Tibial nerve (tissue), 4 donors: ENCODE results near the gene TCF4. TPM values are rescaled to one million over a fixed set of nuclear protein-coding genes. Genes with fewer than 3 reads are reported as not detected.

Experiments used
- DNase-seq, 2 donors: peaks; one replicate each; pipeline ENCODE4 v3.0.0-alpha.2; 2019; ENCODE audit warnings: low spot score in 2 of 2
- H3K27ac ChIP-seq, 4 donors: fragments of 200-600 bp; sonication (generic) in 3 of 4; one replicate each; pipeline ENCODE4 v1.5.1; 2017 to 2019; ENCODE audit warnings: mild to moderate bottlenecking in 1 of 4
- H3K27me3 ChIP-seq, 2 donors: fragments of 200-600 bp; sonication (generic) in 1 of 2; one replicate each; pipeline versions ENCODE4 v1.5.1 to v1.6.0; 2017 to 2019
- H3K36me3 ChIP-seq, 3 donors: fragments of 200-600 bp; sonication (generic); one replicate each; pipeline ENCODE4 v1.5.1; 2018 to 2019
- H3K4me1 ChIP-seq, 4 donors: fragments of 200-600 bp; sonication (generic) in 3 of 4; one replicate each; pipeline ENCODE4 v1.5.1; 2017 to 2019
- H3K4me3 ChIP-seq, 4 donors: fragments of 200-600 bp; sonication (generic) in 3 of 4; one replicate each; pipeline ENCODE4 v1.5.1; 2017 to 2019; ENCODE audit warnings: mild to moderate bottlenecking in 1 of 4, moderate library complexity in 1 of 4
- H3K9me3 ChIP-seq, 4 donors: fragments of 200-600 bp; sonication (generic) in 3 of 4; one replicate each; pipeline ENCODE4 v1.5.1; 2017 to 2019
- EP300 ChIP-seq, 2 donors: sonication (generic); formaldehyde crosslinking; IDR thresholded peaks; one replicate each; pipeline ENCODE4 v1.6.1; 2017; ENCODE audit warnings: antibody characterized with exemption in 2 of 2, mild to moderate bottlenecking in 1 of 2
- POLR2A ChIP-seq, 2 donors: fragments of 450-650 bp; IDR thresholded peaks; one replicate each; pipeline ENCODE4 v1.6.1; 2017; ENCODE audit warnings: antibody characterized with exemption in 2 of 2, mild to moderate bottlenecking in 2 of 2, moderate library complexity in 2 of 2
- WGBS, 2 donors: methylation state at CpG; one replicate each; pipeline ENCODE4 v1.1.5; 2018; 5-methylcytosine and 5-hydroxymethylcytosine counted together
- total RNA-seq, 4 donors: library from RNA; depleted of rRNA; stranded (reverse); fragments of >200 nt; gene quantifications; one replicate each; pipeline ENCODE4 v1.1.0, GENCODE V29; 2016
- TF ChIP-seq, protein P1 (sequence below), 5 experiments: fragments of 200-600 bp in 3 of 5; fragments of 450-650 bp in 2 of 5; sonication (generic) in 3 of 5; IDR thresholded peaks; one replicate each; pipeline ENCODE4 v1.5.1; 2016 to 2019; ENCODE audit warnings: antibody characterized with exemption in 5 of 5, mild to moderate bottlenecking in 3 of 5, moderate library complexity in 2 of 5

Gene TCF4
- total RNA-seq, 4 donors from 2014 or later, result 100 to 157 (median 114) TPM

DNA sequence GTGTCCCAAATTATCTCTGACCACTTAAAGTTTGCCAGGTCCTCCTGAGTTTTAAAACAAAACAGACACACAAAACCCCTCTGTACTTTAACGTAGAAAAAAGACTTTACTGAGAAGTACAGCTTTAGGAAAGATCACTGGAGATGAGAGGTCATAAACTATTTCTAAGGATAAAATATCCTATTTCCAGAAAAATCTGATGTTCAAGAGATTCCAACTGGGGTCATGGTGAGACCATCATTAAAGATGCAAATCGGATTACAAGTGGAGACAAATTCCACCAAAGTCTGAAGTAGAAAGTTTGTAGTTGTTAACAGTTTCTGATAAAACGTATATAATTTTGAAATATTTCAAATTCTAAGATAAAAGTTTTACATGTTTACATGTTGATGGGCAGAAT, 241.6 kb downstream of the TCF4 start:
- Histone ChIP-seq H3K4me3 (no peak overlapping the region), H3K9me3 (no peaks in the 10 kb centered on the region), H3K27me3 (no peaks in the 10 kb centered on the region), H3K27ac (no peak overlapping the region), H3K36me3 (no peaks in the 10 kb centered on the region), H3K4me1 (peaks cover 0 to 10% (median 0%) of the 10 kb centered on the region in 4 donors)
- DNase-seq, result no peak
- TF ChIP-seq, protein P1, sequence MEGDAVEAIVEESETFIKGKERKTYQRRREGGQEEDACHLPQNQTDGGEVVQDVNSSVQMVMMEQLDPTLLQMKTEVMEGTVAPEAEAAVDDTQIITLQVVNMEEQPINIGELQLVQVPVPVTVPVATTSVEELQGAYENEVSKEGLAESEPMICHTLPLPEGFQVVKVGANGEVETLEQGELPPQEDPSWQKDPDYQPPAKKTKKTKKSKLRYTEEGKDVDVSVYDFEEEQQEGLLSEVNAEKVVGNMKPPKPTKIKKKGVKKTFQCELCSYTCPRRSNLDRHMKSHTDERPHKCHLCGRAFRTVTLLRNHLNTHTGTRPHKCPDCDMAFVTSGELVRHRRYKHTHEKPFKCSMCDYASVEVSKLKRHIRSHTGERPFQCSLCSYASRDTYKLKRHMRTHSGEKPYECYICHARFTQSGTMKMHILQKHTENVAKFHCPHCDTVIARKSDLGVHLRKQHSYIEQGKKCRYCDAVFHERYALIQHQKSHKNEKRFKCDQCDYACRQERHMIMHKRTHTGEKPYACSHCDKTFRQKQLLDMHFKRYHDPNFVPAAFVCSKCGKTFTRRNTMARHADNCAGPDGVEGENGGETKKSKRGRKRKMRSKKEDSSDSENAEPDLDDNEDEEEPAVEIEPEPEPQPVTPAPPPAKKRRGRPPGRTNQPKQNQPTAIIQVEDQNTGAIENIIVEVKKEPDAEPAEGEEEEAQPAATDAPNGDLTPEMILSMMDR (IDR thresholded peaks at IDR 0.05), result no peak
- TF ChIP-seq EP300 (IDR thresholded peaks at IDR 0.05) (no peak), POLR2A (IDR thresholded peaks at IDR 0.05) (no peak)
- 82 to 83% methylated on average over 3 of the region's 3 CpGs for WGBS, 2 donors

GRCh38 chr18:55345103-55345950, 242.7 kb downstream of the TCF4 start:
- Histone ChIP-seq H3K4me3 (no peak overlapping the region), H3K4me1 (no peaks in the 10 kb centered on the region), H3K27me3 (no peaks in the 10 kb centered on the region), H3K9me3 (no peaks in the 10 kb centered on the region), H3K27ac (no peak overlapping the region), H3K36me3 (no peaks in the 10 kb centered on the region)
- 84 to 88% methylated on average over 7 of the region's 7 CpGs for WGBS, 2 donors
- DNase-seq, result no peak
- TF ChIP-seq, protein P1 (IDR thresholded peaks at IDR 0.05), result no peak
- TF ChIP-seq POLR2A (IDR thresholded peaks at IDR 0.05) (no peak), EP300 (IDR thresholded peaks at IDR 0.05) (no peak)

DNA sequence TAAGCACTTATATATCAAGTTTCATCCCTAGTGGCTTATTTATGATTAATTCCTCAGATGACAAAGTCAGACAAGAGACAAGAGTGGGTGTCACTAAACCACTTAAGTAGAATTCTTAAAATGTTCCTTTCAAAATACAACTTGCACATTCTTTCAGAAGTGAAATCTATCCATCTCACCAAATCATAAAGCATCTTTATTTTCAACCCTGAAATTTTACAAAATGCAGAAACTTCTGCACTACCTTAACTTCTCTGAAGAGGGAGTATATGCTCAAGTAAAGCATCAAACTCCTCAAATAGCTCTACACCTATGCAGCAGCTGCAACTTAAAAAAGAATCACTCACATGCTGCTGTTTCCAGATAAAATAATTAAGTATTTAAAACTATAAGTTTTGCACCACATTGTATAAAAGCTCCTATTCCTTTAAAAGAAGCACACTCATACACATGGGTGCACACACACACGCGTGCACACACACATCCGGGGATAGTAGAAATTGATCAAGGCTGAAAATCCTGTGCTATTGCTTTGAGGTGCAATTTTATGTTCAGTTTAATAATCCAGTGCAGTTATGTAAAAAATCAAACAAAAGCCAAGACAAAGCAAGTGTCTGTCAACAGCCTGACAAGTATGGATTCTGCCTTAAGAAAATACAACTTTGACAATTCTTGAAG, 244.5 kb downstream of the TCF4 start:
- H3K4me3 ChIP-seq, result no peak overlapping the region
- no peak for DNase-seq
- no peak overlapping the region for H3K27ac ChIP-seq
- WGBS, 2 donors, result 89 to 90% methylated on average over 3 of the region's 3 CpGs
- H3K9me3 ChIP-seq, result no peaks in the 10 kb centered on the region
- H3K4me1 ChIP-seq, result peaks cover 0 to 9% (median 0%) of the 10 kb centered on the region in 4 donors
- H3K36me3 ChIP-seq, result no peaks in the 10 kb centered on the region
- no peaks in the 10 kb centered on the region for H3K27me3 ChIP-seq
- no peak for TF ChIP-seq EP300 (IDR thresholded peaks at IDR 0.05)
- TF ChIP-seq, protein P1 (IDR thresholded peaks at IDR 0.05), result peak; percentile 44 to 67 (median 47)

DNA sequence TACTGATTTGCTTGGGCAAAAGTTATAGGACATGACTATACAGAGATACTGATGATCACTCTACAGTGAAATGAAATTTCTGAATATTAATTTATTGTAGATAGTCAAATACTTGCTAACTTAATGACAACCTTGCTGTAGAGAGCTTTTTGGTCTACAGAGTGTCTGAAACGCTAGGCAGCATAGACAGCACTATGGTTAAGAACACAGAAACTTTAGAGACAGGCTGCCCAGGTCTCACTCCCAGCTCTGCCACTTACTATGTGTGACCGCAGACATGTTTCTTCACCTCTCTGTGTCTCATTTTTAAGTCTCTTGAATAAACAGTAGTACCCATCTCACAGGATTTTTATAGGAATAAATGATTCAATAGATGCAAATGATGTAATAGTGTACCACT, 247.0 kb downstream of the TCF4 start:
- no peaks in the 10 kb centered on the region for H3K9me3 ChIP-seq
- 94 to 95% methylated on average over 2 of the region's 2 CpGs for WGBS, 2 donors
- H3K27me3 ChIP-seq, result no peaks in the 10 kb centered on the region
- DNase-seq, result no peak
- TF ChIP-seq EP300 (IDR thresholded peaks at IDR 0.05), result no peak
- no peak for TF ChIP-seq POLR2A (IDR thresholded peaks at IDR 0.05)
- TF ChIP-seq, protein P1 (IDR thresholded peaks at IDR 0.05), result no peak
- H3K36me3 ChIP-seq, result no peaks in the 10 kb centered on the region
- H3K27ac ChIP-seq, result no peak overlapping the region
- H3K4me1 ChIP-seq, result peaks cover 0 to 23% (median 0%) of the 10 kb centered on the region in 4 donors
- H3K4me3 ChIP-seq, result no peak overlapping the region

DNA sequence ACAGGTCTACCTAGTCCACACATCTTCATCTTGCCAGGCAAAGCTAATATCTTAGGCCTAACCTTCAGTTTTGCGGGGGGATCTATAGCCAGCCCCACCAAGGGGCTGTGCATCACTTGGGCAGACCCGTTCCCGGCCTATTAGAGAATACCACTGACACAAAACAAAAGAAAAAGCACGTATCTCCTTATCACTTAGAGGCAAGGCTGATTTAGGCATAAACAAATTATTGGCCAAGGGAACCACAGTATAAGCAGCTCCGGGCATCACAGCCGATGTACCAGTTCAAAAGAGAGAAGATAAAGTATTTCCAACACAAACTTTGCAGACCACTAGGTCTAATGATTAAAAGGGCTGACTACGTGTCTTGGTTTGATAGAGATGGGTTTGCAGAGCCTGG, 248.0 kb downstream of the TCF4 start:
- H3K4me3 ChIP-seq, result no peak overlapping the region
- 89% methylated on average over 7 of the region's 7 CpGs for whole genome bisulfite sequencing, 2 donors
- no peaks in the 10 kb centered on the region for H3K27me3 ChIP-seq
- no peaks in the 10 kb centered on the region for H3K9me3 ChIP-seq
- TF ChIP-seq, protein P1 (IDR thresholded peaks at IDR 0.05), result no peak
- TF ChIP-seq EP300 (IDR thresholded peaks at IDR 0.05), result no peak
- no peak for TF ChIP-seq POLR2A (IDR thresholded peaks at IDR 0.05)
- DNase-seq, result no peak
- H3K4me1 ChIP-seq, result peaks cover 0 to 23% (median 0%) of the 10 kb centered on the region in 4 donors
- H3K36me3 ChIP-seq, result no peaks in the 10 kb centered on the region
- peak overlapping the region in 1 of 4 donors; percentile 58 for H3K27ac ChIP-seq
